ENCODE measurements around the gene KANSL1. TPM values are rescaled to one million over a fixed set of nuclear protein-coding genes. Genes with fewer than 3 reads are reported as not detected.
A peak's percentile ranks its signal among the peaks of the same experiment; 100 is the strongest.

Gene KANSL1
- total and polyA plus RNA-seq, 5 donors from 2014 or later: 9.1 to 295 (median 11.3) TPM

- no peaks in the 10 kb centered on the region for H3K27me3 Mint-ChIP-seq
- no peaks in the 10 kb centered on the region for H3K9me3 ChIP-seq (ENCODE audit: control insufficient read depth in 2 of 2, low read length in 2 of 2)
- no peak overlapping the region for H3K4me3 Mint-ChIP-seq
- H3K36me3 Mint-ChIP-seq: peaks cover 15% of the 10 kb centered on the region
- peaks cover 32 to 67% (median 55%) of the 10 kb centered on the region in 4 donors for H3K4me1 Mint-ChIP-seq
- peaks cover 35% of the 10 kb centered on the region for H3K36me3 ChIP-seq (ENCODE audit: control insufficient read depth, insufficient read depth, low read length)
- no peaks in the 10 kb centered on the region for H3K9me3 Mint-ChIP-seq
- no peak overlapping the region for H3K4me3 ChIP-seq (ENCODE audit: low read depth, low read length)
- DNase-seq: no peak
- H3K27me3 ChIP-seq (ENCODE audit: control insufficient read depth, insufficient read depth, low read length): no peaks in the 10 kb centered on the region
- no peak overlapping the region for H3K27ac Mint-ChIP-seq
- peaks cover 11% of the 10 kb centered on the region for H3K4me1 ChIP-seq (ENCODE audit: control insufficient read depth, insufficient read depth, low read length, poor library complexity, severe bottlenecking)
- no peak for ATAC-seq (ENCODE audit: low read depth in 2 of 2)
- no peak overlapping the region for H3K27ac ChIP-seq (ENCODE audit: insufficient read depth, low read length, poor library complexity, severe bottlenecking)
Measured at GRCh38 chr17:46081018-46081320, 112.3 kb downstream of the KANSL1 start.

- no peak overlapping the region for H3K4me3 Mint-ChIP-seq
- Histone ChIP-seq H3K4me1 (ENCODE audit: control insufficient read depth, insufficient read depth, low read length, poor library complexity, severe bottlenecking) (peaks cover 11% of the 10 kb centered on the region), H3K27ac (ENCODE audit: insufficient read depth, low read length, poor library complexity, severe bottlenecking) (no peak overlapping the region), H3K27me3 (ENCODE audit: control insufficient read depth, insufficient read depth, low read length) (no peaks in the 10 kb centered on the region), H3K9me3 (ENCODE audit: control insufficient read depth in 2 of 2, low read length in 2 of 2) (no peaks in the 10 kb centered on the region), H3K36me3 (ENCODE audit: control insufficient read depth, insufficient read depth, low read length) (peaks cover 35% of the 10 kb centered on the region), H3K4me3 (ENCODE audit: low read depth, low read length) (no peak overlapping the region)
- ATAC-seq (ENCODE audit: low read depth in 2 of 2): no peak
- no peaks in the 10 kb centered on the region for H3K9me3 Mint-ChIP-seq
- no peaks in the 10 kb centered on the region for H3K27me3 Mint-ChIP-seq
- no peak overlapping the region for H3K27ac Mint-ChIP-seq
- DNase-seq: no peak
- H3K36me3 Mint-ChIP-seq: peaks cover 20% of the 10 kb centered on the region
- peaks cover 32 to 68% (median 56%) of the 10 kb centered on the region in 4 donors for H3K4me1 Mint-ChIP-seq
Measured at GRCh38 chr17:46080118-46081017, 112.9 kb downstream of the KANSL1 start.

- H3K4me1 Mint-ChIP-seq: peaks cover 30 to 59% (median 51%) of the 10 kb centered on the region in 4 donors
- Histone ChIP-seq H3K4me3 (ENCODE audit: low read depth, low read length) (no peak overlapping the region), H3K27me3 (ENCODE audit: control insufficient read depth, insufficient read depth, low read length) (no peaks in the 10 kb centered on the region), H3K9me3 (ENCODE audit: control insufficient read depth in 2 of 2, low read length in 2 of 2) (no peaks in the 10 kb centered on the region), H3K4me1 (ENCODE audit: control insufficient read depth, insufficient read depth, low read length, poor library complexity, severe bottlenecking) (peaks cover 11% of the 10 kb centered on the region), H3K27ac (ENCODE audit: insufficient read depth, low read length, poor library complexity, severe bottlenecking) (no peak overlapping the region), H3K36me3 (ENCODE audit: control insufficient read depth, insufficient read depth, low read length) (peaks cover 33% of the 10 kb centered on the region)
- H3K27me3 Mint-ChIP-seq: no peaks in the 10 kb centered on the region
- no peak overlapping the region for H3K4me3 Mint-ChIP-seq
- no peaks in the 10 kb centered on the region for H3K9me3 Mint-ChIP-seq
- ATAC-seq (ENCODE audit: low read depth in 2 of 2) (no peak), DNase-seq (no peak)
- peaks cover 17% of the 10 kb centered on the region for H3K36me3 Mint-ChIP-seq
- peak overlapping the region; percentile 29 to 65 (median 61) for H3K27ac Mint-ChIP-seq
Measured at GRCh38 chr17:46078675-46079074, 114.6 kb downstream of the KANSL1 start.

GRCh38 chr17:46074540-46074939 is 118.7 kb downstream of the KANSL1 start:
- Mint-ChIP-seq H3K27ac (peak overlapping the region in 1 of 3 donors; percentile 72), H3K4me1 (peaks cover 33 to 62% (median 41%) of the 10 kb centered on the region in 4 donors), H3K27me3 (no peaks in the 10 kb centered on the region), H3K4me3 (no peak overlapping the region), H3K9me3 (no peaks in the 10 kb centered on the region), H3K36me3 (peaks cover 17% of the 10 kb centered on the region)
- H3K4me1 ChIP-seq (ENCODE audit: control insufficient read depth, insufficient read depth, low read length, poor library complexity, severe bottlenecking): peaks cover 4% of the 10 kb centered on the region
- ATAC-seq (ENCODE audit: low read depth in 2 of 2): no peak
- no peak overlapping the region for H3K27ac ChIP-seq (ENCODE audit: insufficient read depth, low read length, poor library complexity, severe bottlenecking)
- no peak for DNase-seq
- no peaks in the 10 kb centered on the region for H3K27me3 ChIP-seq (ENCODE audit: control insufficient read depth, insufficient read depth, low read length)
- peaks cover 20% of the 10 kb centered on the region for H3K36me3 ChIP-seq (ENCODE audit: control insufficient read depth, insufficient read depth, low read length)
- no peak overlapping the region for H3K4me3 ChIP-seq (ENCODE audit: low read depth, low read length)
- no peaks in the 10 kb centered on the region for H3K9me3 ChIP-seq (ENCODE audit: control insufficient read depth in 2 of 2, low read length in 2 of 2)

GRCh38 chr17:46072998-46073397 is 120.2 kb downstream of the KANSL1 start:
- H3K27me3 Mint-ChIP-seq: no peaks in the 10 kb centered on the region
- DNase-seq: no peak
- peak overlapping the region in 1 of 3 donors; percentile 6 for H3K27ac Mint-ChIP-seq
- Histone ChIP-seq H3K9me3 (ENCODE audit: control insufficient read depth in 2 of 2, low read length in 2 of 2) (no peaks in the 10 kb centered on the region), H3K4me1 (ENCODE audit: control insufficient read depth, insufficient read depth, low read length, poor library complexity, severe bottlenecking) (peaks cover 4% of the 10 kb centered on the region), H3K27me3 (ENCODE audit: control insufficient read depth, insufficient read depth, low read length) (no peaks in the 10 kb centered on the region), H3K4me3 (ENCODE audit: low read depth, low read length) (no peak overlapping the region), H3K36me3 (ENCODE audit: control insufficient read depth, insufficient read depth, low read length) (peaks cover 12% of the 10 kb centered on the region), H3K27ac (ENCODE audit: insufficient read depth, low read length, poor library complexity, severe bottlenecking) (no peak overlapping the region)
- ATAC-seq (ENCODE audit: low read depth in 2 of 2): no peak
- peaks cover 24 to 58% (median 34%) of the 10 kb centered on the region in 4 donors for H3K4me1 Mint-ChIP-seq
- H3K4me3 Mint-ChIP-seq: no peak overlapping the region
- no peaks in the 10 kb centered on the region for H3K9me3 Mint-ChIP-seq
- peaks cover 13% of the 10 kb centered on the region for H3K36me3 Mint-ChIP-seq

- peak overlapping the region in 2 of 3 donors; percentile 45 to 54 for H3K27ac Mint-ChIP-seq
- Histone ChIP-seq H3K9me3 (ENCODE audit: control insufficient read depth in 2 of 2, low read length in 2 of 2) (no peaks in the 10 kb centered on the region), H3K4me1 (ENCODE audit: control insufficient read depth, insufficient read depth, low read length, poor library complexity, severe bottlenecking) (peaks cover 4% of the 10 kb centered on the region), H3K4me3 (ENCODE audit: low read depth, low read length) (no peak overlapping the region), H3K27me3 (ENCODE audit: control insufficient read depth, insufficient read depth, low read length) (no peaks in the 10 kb centered on the region), H3K36me3 (ENCODE audit: control insufficient read depth, insufficient read depth, low read length) (peaks cover 16% of the 10 kb centered on the region), H3K27ac (ENCODE audit: insufficient read depth, low read length, poor library complexity, severe bottlenecking) (no peak overlapping the region)
- H3K36me3 Mint-ChIP-seq: peaks cover 16% of the 10 kb centered on the region
- H3K4me1 Mint-ChIP-seq: peaks cover 19 to 59% (median 37%) of the 10 kb centered on the region in 4 donors
- DNase-seq (no peak), ATAC-seq (ENCODE audit: low read depth in 2 of 2) (no peak)
- no peaks in the 10 kb centered on the region for H3K27me3 Mint-ChIP-seq
- H3K4me3 Mint-ChIP-seq: no peak overlapping the region
- H3K9me3 Mint-ChIP-seq: no peaks in the 10 kb centered on the region
Measured at GRCh38 chr17:46071796-46072195, 121.4 kb downstream of the KANSL1 start.

GRCh38 chr17:46064460-46064859 is 128.8 kb downstream of the KANSL1 start:
- Mint-ChIP-seq H3K4me3 (no peak overlapping the region), H3K4me1 (peaks cover 16 to 34% (median 18%) of the 10 kb centered on the region in 4 donors), H3K36me3 (peaks cover 22% of the 10 kb centered on the region), H3K27ac (peak overlapping the region; percentile 19 to 63 (median 54)), H3K27me3 (no peaks in the 10 kb centered on the region), H3K9me3 (no peaks in the 10 kb centered on the region)
- Histone ChIP-seq H3K9me3 (ENCODE audit: control insufficient read depth in 2 of 2, low read length in 2 of 2) (no peaks in the 10 kb centered on the region), H3K4me3 (ENCODE audit: low read depth, low read length) (no peak overlapping the region), H3K27ac (ENCODE audit: insufficient read depth, low read length, poor library complexity, severe bottlenecking) (no peak overlapping the region), H3K4me1 (ENCODE audit: control insufficient read depth, insufficient read depth, low read length, poor library complexity, severe bottlenecking) (no peaks in the 10 kb centered on the region), H3K36me3 (ENCODE audit: control insufficient read depth, insufficient read depth, low read length) (peaks cover 65% of the 10 kb centered on the region), H3K27me3 (ENCODE audit: control insufficient read depth, insufficient read depth, low read length) (no peaks in the 10 kb centered on the region)
- DNase-seq: no peak
- ATAC-seq (ENCODE audit: low read depth in 2 of 2): no peak

- DNase-seq (no peak), ATAC-seq (ENCODE audit: low read depth in 2 of 2) (no peak)
- H3K4me3 ChIP-seq (ENCODE audit: low read depth, low read length): no peak overlapping the region
- H3K36me3 ChIP-seq (ENCODE audit: control insufficient read depth, insufficient read depth, low read length): peaks cover 70% of the 10 kb centered on the region
- H3K27ac ChIP-seq (ENCODE audit: insufficient read depth, low read length, poor library complexity, severe bottlenecking): no peak overlapping the region
- H3K27me3 Mint-ChIP-seq: no peaks in the 10 kb centered on the region
- H3K4me1 Mint-ChIP-seq: peaks cover 25 to 41% (median 26%) of the 10 kb centered on the region in 4 donors
- H3K27ac Mint-ChIP-seq: peak overlapping the region in 2 of 3 donors; percentile 20 to 32
- no peaks in the 10 kb centered on the region for H3K4me1 ChIP-seq (ENCODE audit: control insufficient read depth, insufficient read depth, low read length, poor library complexity, severe bottlenecking)
- H3K4me3 Mint-ChIP-seq: no peak overlapping the region
- no peaks in the 10 kb centered on the region for H3K9me3 ChIP-seq (ENCODE audit: control insufficient read depth in 2 of 2, low read length in 2 of 2)
- peaks cover 29% of the 10 kb centered on the region for H3K36me3 Mint-ChIP-seq
- no peaks in the 10 kb centered on the region for H3K9me3 Mint-ChIP-seq
- H3K27me3 ChIP-seq (ENCODE audit: control insufficient read depth, insufficient read depth, low read length): no peaks in the 10 kb centered on the region
Measured at GRCh38 chr17:46063241-46063640, 130.0 kb downstream of the KANSL1 start.

Data from CD4-positive, CD25-positive, alpha-beta regulatory T cell (primary cell).